H9 (cell line): Measurements from ENCODE around the gene CINP. TPM values are rescaled to one million over a fixed set of nuclear protein-coding genes. Genes with fewer than 3 reads are reported as not detected.

ENCODE experiments used
- DNase-seq: peaks from one replicate; pipeline ENCODE4 v3.0.0-alpha.2; 2017
- H2AFZ ChIP-seq: one replicate; pipeline ENCODE4 v1.6.1; 2013; ENCODE audit warnings: mild to moderate bottlenecking, low read length, control low read depth, moderate library complexity
- H2AK5ac ChIP-seq: 2 replicates; pipeline ENCODE4 v1.6.1; 2013; ENCODE audit warnings: low read length, control low read depth, mixed read lengths; ENCODE audit not compliant: insufficient read length
- H2BK120ac ChIP-seq: one replicate; pipeline ENCODE4 v1.6.1; 2013; ENCODE audit warnings: low read depth, mild to moderate bottlenecking, low read length, control low read depth, inconsistent platforms; ENCODE audit not compliant: poor library complexity, severe bottlenecking
- H2BK12ac ChIP-seq: 2 replicates; pipeline ENCODE4 v1.6.1; 2013; ENCODE audit warnings: low read length, control low read depth, mixed read lengths, low read depth; ENCODE audit not compliant: insufficient read length
- H2BK15ac ChIP-seq: 2 replicates; pipeline ENCODE4 v1.6.1; 2013; ENCODE audit warnings: low read depth, low read length, control low read depth
- H2BK20ac ChIP-seq: one replicate; pipeline ENCODE4 v1.6.1; 2013; ENCODE audit warnings: low read depth, mild to moderate bottlenecking, low read length, control low read depth, inconsistent platforms; ENCODE audit not compliant: poor library complexity, severe bottlenecking
- H2BK5ac ChIP-seq: 2 replicates; pipeline ENCODE4 v1.6.1; 2013; ENCODE audit warnings: low read length, control low read depth, mixed read lengths; ENCODE audit not compliant: insufficient read length
- H3K14ac ChIP-seq: 2 replicates; pipeline ENCODE4 v1.6.1; 2013; ENCODE audit warnings: low read length, control low read depth; ENCODE audit not compliant: insufficient read depth
- H3K18ac ChIP-seq: 2 replicates; pipeline ENCODE4 v1.6.1; 2013; ENCODE audit warnings: low read depth, mild to moderate bottlenecking, mixed read lengths, low read length, control low read depth; ENCODE audit not compliant: insufficient read length
- H3K23ac ChIP-seq: 2 replicates; pipeline ENCODE4 v1.6.1; 2013; ENCODE audit warnings: low read length, control low read depth, mixed read lengths, low read depth; ENCODE audit not compliant: insufficient read length
- H3K23me2 ChIP-seq: 2 replicates; pipeline ENCODE4 v1.6.1; 2013; ENCODE audit warnings: low read depth, mild to moderate bottlenecking, mixed read lengths, low read length, control low read depth; ENCODE audit not compliant: insufficient read length, poor library complexity, severe bottlenecking
- H3K27ac ChIP-seq: 2 replicates; pipeline ENCODE4 v1.5.1; 2013; ENCODE audit warnings: low read length, control low read depth, mixed read lengths, low read depth; ENCODE audit not compliant: insufficient read length
- H3K27me3 ChIP-seq: 2 replicates; pipeline ENCODE4 v1.6.1; 2013; ENCODE audit warnings: low read length, control low read depth, inconsistent platforms; ENCODE audit not compliant: insufficient read depth
- H3K4ac ChIP-seq: 2 replicates; pipeline ENCODE4 v1.6.1; 2013; ENCODE audit warnings: low read depth, mild to moderate bottlenecking, control low read depth, inconsistent platforms, low read length, moderate library complexity
- H3K4me1 ChIP-seq: 2 replicates; pipeline ENCODE4 v1.6.1; 2013; ENCODE audit warnings: low read length, control low read depth, inconsistent platforms; ENCODE audit not compliant: insufficient read depth
- H3K4me2 ChIP-seq: 2 replicates; pipeline ENCODE4 v1.6.1; 2013; ENCODE audit warnings: low read length, control low read depth, mixed read lengths; ENCODE audit not compliant: insufficient read length, insufficient read depth
- H3K56ac ChIP-seq: 2 replicates; pipeline ENCODE4 v1.6.1; 2013; ENCODE audit warnings: low read depth, mild to moderate bottlenecking, mixed read lengths, low read length, control low read depth; ENCODE audit not compliant: insufficient read length
- H3K79me1 ChIP-seq: 2 replicates; pipeline ENCODE4 v1.6.1; 2013; ENCODE audit warnings: low read depth, mild to moderate bottlenecking, moderate library complexity, low read length, control low read depth, inconsistent platforms; ENCODE audit not compliant: insufficient read depth, poor library complexity, severe bottlenecking
- H3K79me2 ChIP-seq: 2 replicates; pipeline ENCODE4 v1.6.1; 2013; ENCODE audit warnings: low read length, control low read depth, inconsistent platforms; ENCODE audit not compliant: insufficient read depth
- H3K9ac ChIP-seq: 2 replicates; pipeline ENCODE4 v1.6.1; 2013; ENCODE audit warnings: low read length, control low read depth, mixed read lengths; ENCODE audit not compliant: insufficient read length; ENCODE audit errors: extremely low read depth
- H3K9me3 ChIP-seq: one replicate; pipeline ENCODE4 v1.6.1; 2013; ENCODE audit warnings: low read depth, low read length, inconsistent platforms; ENCODE audit not compliant: control insufficient read depth
- H3T11ph ChIP-seq: one replicate; pipeline ENCODE4 v1.6.1; 2013; ENCODE audit warnings: mild to moderate bottlenecking, low read length, control low read depth, inconsistent platforms
- H4K20me1 ChIP-seq: one replicate; pipeline ENCODE4 v1.6.1; 2013; ENCODE audit not compliant: control insufficient read depth, insufficient read length, insufficient read depth
- H4K5ac ChIP-seq: 2 replicates; pipeline ENCODE4 v1.6.1; 2013; ENCODE audit warnings: low read depth, mild to moderate bottlenecking, mixed read lengths, low read length, control low read depth; ENCODE audit not compliant: insufficient read length
- H4K8ac ChIP-seq: replicated peaks from 2 replicates; pipeline ENCODE4 v1.6.1; 2013; ENCODE audit warnings: low read length, control low read depth, mixed read lengths, low read depth; ENCODE audit not compliant: insufficient read length
- H4K91ac ChIP-seq: 2 replicates; pipeline ENCODE4 v1.6.1; 2013; ENCODE audit warnings: low read depth, mild to moderate bottlenecking, moderate library complexity, mixed read lengths, low read length, control low read depth; ENCODE audit not compliant: insufficient read length
- H3K27ac Mint-ChIP-seq, 3 experiments: 2 replicates in 2 of 3; 3 replicates in 1 of 3; pipeline ENCODE4 v1.8.0; 2020 to 2021; ENCODE audit warnings: mixed read lengths in 3 of 3, mild to moderate bottlenecking in 1 of 3, moderate library complexity in 1 of 3
- H3K27me3 Mint-ChIP-seq: 2 replicates; pipeline ENCODE4 v1.8.0; 2021; ENCODE audit warnings: low read depth, mild to moderate bottlenecking, moderate library complexity, mixed read lengths
- H3K36me3 Mint-ChIP-seq, 3 experiments: 2 replicates in 2 of 3; 3 replicates in 1 of 3; pipeline ENCODE4 v1.8.0; 2020 to 2021; ENCODE audit warnings: low read depth in 3 of 3, mixed read lengths in 3 of 3; ENCODE audit not compliant: insufficient read depth in 1 of 3
- H3K4me1 Mint-ChIP-seq, 2 experiments: 2 replicates each; pipeline ENCODE4 v1.8.0; 2020; ENCODE audit warnings: mixed read lengths in 2 of 2
- H3K4me3 Mint-ChIP-seq, 2 experiments: 2 replicates in 1 of 2; 3 replicates in 1 of 2; pipeline ENCODE4 v1.8.0; 2020 to 2021; ENCODE audit warnings: mild to moderate bottlenecking in 2 of 2, mixed read lengths in 2 of 2, moderate library complexity in 1 of 2
- H3K9me3 Mint-ChIP-seq, 2 experiments: 2 replicates in 1 of 2; 3 replicates in 1 of 2; pipeline ENCODE4 v1.8.0; 2020; ENCODE audit warnings: mild to moderate bottlenecking in 2 of 2, mixed read lengths in 2 of 2, moderate library complexity in 1 of 2
- CTCF ChIP-seq: fragments of 200-600 bp; sonication (generic); conservative IDR thresholded peaks from 3 replicates; pipeline ENCODE4 v1.8.0; 2021; ENCODE audit warnings: antibody characterized with exemption, mild to moderate bottlenecking
- WGBS: extraction: QIAGEN DNeasy Blood & Tissue Kit; methylation state at CpG from one replicate; pipeline ENCODE4 v1.1.7; 2013; ENCODE audit warnings: missing lambda C conversion rate, low lambda C conversion rate, mixed read lengths; ENCODE audit not compliant: insufficient read length; ENCODE audit errors: extremely low coverage; 5-methylcytosine and 5-hydroxymethylcytosine counted together
- total RNA-seq: library from RNA; stranded (reverse); gene quantifications from 2 replicates; pipeline ENCODE4 v1.2.1, GENCODE V29; 2021

CINP gene
- total RNA-seq, 1 experiment from 2014 or later, result 39.5 TPM

- Histone ChIP-seq H3K27me3 (no peaks in the 10 kb centered on the region), H3K18ac (no peak overlapping the region), H3K27ac (no peak overlapping the region), H4K5ac (no peak overlapping the region), H3K79me2 (no peaks in the 10 kb centered on the region), H2BK12ac (no peak overlapping the region), H4K8ac (no peak overlapping the region), H3K14ac (no peak overlapping the region), H3K23me2 (no peaks in the 10 kb centered on the region), H2BK120ac (no peak overlapping the region), H2AK5ac (no peak overlapping the region), H3K4ac (no peak overlapping the region), H4K91ac (no peak overlapping the region), H3K9me3 (no peaks in the 10 kb centered on the region), H2AFZ (no peak overlapping the region), H2BK20ac (no peak overlapping the region), H3K9ac (no peak overlapping the region), H3K4me2 (no peak overlapping the region), H2BK15ac (no peak overlapping the region), H3T11ph (no peak overlapping the region), H3K4me1 (no peaks in the 10 kb centered on the region; the same call in 1 of the 2 replicates), H4K20me1 (no peaks in the 10 kb centered on the region), H3K56ac (no peak overlapping the region), H3K23ac (no peak overlapping the region), H2BK5ac (no peak overlapping the region), H3K79me1 (no peaks in the 10 kb centered on the region)
- DNase-seq, result no peak
- H3K4me3 Mint-ChIP-seq, result no peak overlapping the region
- no CpG with 5 or more reads among the region's 2 CpGs for WGBS
- peaks cover 1 to 4% (median 2%) of the 10 kb centered on the region in 3 experiments; a peak in 4 of 7 replicates for H3K36me3 Mint-ChIP-seq
- no peaks in the 10 kb centered on the region for H3K27me3 Mint-ChIP-seq
- peak overlapping the region in 1 of 3 experiments; percentile 17; a peak in 1 of 7 replicates for H3K27ac Mint-ChIP-seq
- no peaks in the 10 kb centered on the region; a peak in 1 of 5 replicates for H3K9me3 Mint-ChIP-seq
- H3K4me1 Mint-ChIP-seq, result peaks cover 15 to 17% of the 10 kb centered on the region in 2 experiments
- no peak for TF ChIP-seq CTCF
These were observed 27.6 kb upstream of the CINP start for GRCh38 chr14:102390064-102390855.
